SH-SY5Y (cell line): ENCODE measurements around the gene LAMA3.

Experiments used
- GATA2 ChIP-seq: IDR thresholded peaks from 2 replicates; pipeline ENCODE4 v1.6.1; 2011; ENCODE audit warnings: mild to moderate bottlenecking, low read depth, low read length
- GATA3 ChIP-seq: IDR thresholded peaks from 2 replicates; pipeline ENCODE4 v1.6.1; 2011; ENCODE audit warnings: low read depth, mild to moderate bottlenecking, low read length, moderate library complexity

The LAMA3 gene

GRCh38 chr18:24000613-24001490 is 311.6 kb downstream of the LAMA3 start:
- TF ChIP-seq GATA2, result no peak
- TF ChIP-seq GATA3, result no peak

- TF ChIP-seq GATA2 (no peak), GATA3 (no peak)
These were observed 313.2 kb downstream of the LAMA3 start for GRCh38 chr18:24002479-24002878.

- no peak for TF ChIP-seq GATA3
- TF ChIP-seq GATA2, result no peak
These were observed 314.0 kb downstream of the LAMA3 start for GRCh38 chr18:24003288-24003687.

GRCh38 chr18:24003903-24004640 is 314.8 kb downstream of the LAMA3 start:
- TF ChIP-seq GATA3 (no peak), GATA2 (no peak)
